ENCODE results near the gene DIPK1B.

DNA sequence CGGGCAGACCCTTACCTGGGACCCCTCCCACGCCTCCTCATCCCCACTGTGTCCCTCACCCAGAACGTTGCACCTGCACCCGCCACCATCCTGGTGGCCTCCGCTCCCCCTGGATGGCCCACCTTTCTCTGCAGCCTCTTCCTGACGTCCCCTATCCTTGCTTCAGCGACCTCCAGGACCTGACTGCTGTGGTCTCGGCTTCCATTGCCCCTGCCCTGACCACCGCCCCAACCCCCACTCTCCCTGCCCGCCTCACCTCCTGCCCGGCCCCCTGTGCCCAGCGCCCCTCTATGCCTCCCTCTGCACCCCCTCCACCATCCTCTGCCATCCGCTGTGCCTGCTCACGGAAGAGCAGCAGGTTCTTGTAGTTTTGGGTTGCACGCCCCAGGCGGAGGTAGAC lies 28.1 kb downstream of the DIPK1B start:
- TF ChIP-seq POLR2A (IDR thresholded peaks at IDR 0.05), result no peak
- TF ChIP-seq, protein P1, sequence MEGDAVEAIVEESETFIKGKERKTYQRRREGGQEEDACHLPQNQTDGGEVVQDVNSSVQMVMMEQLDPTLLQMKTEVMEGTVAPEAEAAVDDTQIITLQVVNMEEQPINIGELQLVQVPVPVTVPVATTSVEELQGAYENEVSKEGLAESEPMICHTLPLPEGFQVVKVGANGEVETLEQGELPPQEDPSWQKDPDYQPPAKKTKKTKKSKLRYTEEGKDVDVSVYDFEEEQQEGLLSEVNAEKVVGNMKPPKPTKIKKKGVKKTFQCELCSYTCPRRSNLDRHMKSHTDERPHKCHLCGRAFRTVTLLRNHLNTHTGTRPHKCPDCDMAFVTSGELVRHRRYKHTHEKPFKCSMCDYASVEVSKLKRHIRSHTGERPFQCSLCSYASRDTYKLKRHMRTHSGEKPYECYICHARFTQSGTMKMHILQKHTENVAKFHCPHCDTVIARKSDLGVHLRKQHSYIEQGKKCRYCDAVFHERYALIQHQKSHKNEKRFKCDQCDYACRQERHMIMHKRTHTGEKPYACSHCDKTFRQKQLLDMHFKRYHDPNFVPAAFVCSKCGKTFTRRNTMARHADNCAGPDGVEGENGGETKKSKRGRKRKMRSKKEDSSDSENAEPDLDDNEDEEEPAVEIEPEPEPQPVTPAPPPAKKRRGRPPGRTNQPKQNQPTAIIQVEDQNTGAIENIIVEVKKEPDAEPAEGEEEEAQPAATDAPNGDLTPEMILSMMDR (IDR thresholded peaks at IDR 0.05), result no peak
